HFF-Myc (cell line): ENCODE data around the gene GINS2.

Experiments used
- DNase-seq: peaks from one replicate; pipeline ENCODE4 v3.0.0-alpha.2; 2011; ENCODE audit warnings: low read depth; ENCODE audit errors: extremely low read depth
- H3K4me3 ChIP-seq: replicated peaks from 2 replicates; pipeline ENCODE4 v1.5.1; 2011; ENCODE audit warnings: low read depth, mild to moderate bottlenecking, control low read depth, low read length
- TF ChIP-seq, protein P1 (sequence below): IDR thresholded peaks from 2 replicates; pipeline ENCODE4 v1.5.1; 2012; ENCODE audit warnings: mild to moderate bottlenecking, low read depth, low read length, control low read depth; ENCODE audit errors: missing control alignments

GINS2 gene

DNA sequence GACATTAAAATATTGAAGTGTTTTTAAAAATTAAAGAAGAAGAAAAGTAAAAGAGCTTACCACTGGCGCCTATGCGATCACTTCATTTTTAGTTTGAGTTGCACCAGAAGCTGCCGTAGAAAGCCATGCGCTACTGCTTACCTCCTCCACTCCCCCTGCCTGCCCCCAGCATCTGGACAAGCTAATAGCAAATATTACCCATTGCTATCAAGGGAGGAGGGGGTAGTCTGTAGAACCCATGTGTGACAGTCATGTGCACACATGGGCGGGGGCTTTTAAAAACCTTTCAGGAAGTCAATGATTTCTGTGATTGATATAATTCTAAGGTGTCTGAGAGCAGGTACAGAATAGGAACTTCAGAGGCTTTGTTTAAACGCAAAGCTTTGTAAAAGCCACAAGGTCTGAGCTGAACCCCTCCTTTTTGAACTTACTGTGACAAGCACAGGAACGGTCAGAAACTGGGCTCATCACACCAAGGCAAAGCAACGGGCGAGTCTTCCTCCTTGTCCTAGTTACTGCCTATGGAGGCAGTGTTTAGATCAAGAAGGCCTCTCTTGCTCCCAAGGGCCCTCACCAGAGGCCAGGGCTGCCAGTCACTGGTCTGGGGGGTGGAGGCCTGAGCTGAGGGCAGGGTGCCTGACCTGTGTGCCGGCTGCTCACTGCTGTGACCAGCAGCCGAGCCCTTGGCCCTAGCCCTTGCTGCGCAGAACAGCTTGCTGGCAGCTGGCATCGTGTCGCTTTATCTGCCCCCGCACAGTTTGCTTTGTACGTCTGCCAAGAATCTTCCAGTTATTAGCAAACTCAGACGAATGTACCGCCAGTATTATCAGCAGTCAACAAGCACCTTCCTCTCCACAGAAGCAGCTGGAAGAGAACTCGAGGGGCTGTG is 15.0 kb downstream of the GINS2 start:
- TF ChIP-seq, protein P1, sequence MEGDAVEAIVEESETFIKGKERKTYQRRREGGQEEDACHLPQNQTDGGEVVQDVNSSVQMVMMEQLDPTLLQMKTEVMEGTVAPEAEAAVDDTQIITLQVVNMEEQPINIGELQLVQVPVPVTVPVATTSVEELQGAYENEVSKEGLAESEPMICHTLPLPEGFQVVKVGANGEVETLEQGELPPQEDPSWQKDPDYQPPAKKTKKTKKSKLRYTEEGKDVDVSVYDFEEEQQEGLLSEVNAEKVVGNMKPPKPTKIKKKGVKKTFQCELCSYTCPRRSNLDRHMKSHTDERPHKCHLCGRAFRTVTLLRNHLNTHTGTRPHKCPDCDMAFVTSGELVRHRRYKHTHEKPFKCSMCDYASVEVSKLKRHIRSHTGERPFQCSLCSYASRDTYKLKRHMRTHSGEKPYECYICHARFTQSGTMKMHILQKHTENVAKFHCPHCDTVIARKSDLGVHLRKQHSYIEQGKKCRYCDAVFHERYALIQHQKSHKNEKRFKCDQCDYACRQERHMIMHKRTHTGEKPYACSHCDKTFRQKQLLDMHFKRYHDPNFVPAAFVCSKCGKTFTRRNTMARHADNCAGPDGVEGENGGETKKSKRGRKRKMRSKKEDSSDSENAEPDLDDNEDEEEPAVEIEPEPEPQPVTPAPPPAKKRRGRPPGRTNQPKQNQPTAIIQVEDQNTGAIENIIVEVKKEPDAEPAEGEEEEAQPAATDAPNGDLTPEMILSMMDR = no peak
- no peak overlapping the region for H3K4me3 ChIP-seq
- no peak for DNase-seq

DNA sequence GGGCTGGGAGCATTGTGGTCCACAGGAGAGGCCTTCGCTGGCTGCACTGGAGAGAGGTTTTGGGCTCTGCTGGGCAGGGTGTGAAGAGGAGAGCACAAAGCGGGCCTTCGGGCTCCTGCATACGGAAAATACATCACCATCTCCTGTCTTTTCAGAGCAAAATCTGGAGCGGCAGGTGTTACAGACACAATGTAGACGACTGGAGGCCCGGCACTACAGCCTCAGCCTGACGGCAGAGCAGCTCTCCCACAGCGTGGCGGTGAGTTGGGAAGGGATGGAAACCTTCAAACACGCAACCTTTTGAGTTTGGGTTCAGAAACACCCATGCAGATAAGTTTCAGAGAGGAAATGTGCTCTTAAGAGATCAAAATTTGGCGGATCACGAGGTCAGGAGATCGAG is 17.9 kb downstream of the GINS2 start:
- TF ChIP-seq, protein P1 = no peak
- H3K4me3 ChIP-seq = no peak overlapping the region
- no peak for DNase-seq

DNA sequence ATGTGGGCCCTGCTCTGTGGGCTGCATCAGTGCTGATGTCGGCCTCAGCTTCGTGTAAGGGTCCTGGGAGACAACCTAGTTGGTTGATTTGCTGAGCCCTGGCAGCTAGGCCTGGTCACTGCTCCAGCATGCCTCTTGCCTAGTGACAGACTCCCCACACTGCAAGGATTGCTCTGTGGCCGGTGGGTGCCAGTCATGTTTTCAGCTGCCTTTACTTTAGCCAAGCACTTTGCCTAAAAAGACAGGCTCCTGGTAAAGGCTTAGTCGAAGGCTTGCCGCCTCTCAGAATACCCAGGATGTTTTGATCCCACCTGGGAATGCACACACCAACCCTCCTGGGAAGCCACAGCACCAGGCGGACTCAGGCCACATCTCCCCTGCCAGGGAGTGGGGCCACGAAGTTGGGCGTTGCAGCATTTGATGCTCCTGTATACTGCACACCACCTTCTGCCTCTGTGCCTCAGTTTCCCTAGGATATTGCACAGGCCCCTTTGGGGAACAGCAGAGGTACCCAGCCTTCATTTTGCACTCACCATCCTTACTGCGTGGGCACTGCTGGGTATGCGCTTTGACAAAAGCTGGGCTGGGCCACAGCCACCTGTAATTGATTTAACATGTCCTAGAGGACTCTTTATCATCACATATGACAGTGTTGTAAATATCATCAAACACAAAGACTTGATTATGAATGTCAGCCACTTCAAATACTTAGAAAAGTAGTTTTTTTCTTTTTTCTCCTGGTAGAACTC is 19.9 kb downstream of the GINS2 start:
- TF ChIP-seq, protein P1 = no peak
- DNase-seq = no peak
- no peak overlapping the region for H3K4me3 ChIP-seq

DNA sequence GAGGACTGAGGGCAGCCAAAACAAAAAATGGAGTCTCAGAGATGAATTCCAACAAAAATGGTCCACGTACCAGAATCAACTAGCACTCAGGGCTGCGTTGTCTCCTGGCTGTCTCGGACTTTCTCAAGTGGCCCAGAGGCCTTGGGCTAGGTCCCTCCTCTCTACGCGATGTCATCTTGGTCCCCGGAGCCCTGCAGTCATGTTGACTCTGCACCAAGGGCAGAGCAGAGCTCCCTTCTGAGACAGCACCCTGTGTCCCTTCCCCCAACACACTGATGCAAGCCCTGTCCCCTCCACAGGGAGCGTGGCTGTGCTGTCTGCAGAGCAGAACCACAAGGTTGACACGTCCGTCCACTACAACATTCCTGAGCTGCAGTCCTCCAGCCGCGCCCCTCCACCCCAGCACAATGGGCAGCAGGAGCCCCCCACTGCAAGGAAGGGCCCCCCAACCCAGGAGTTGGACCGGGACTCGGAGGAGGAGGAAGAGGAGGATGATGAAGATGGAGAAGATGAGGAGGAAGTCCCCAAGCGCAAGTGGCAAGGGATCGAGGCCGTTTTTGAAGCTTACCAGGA is 20.8 kb downstream of the GINS2 start:
- TF ChIP-seq, protein P1 = no peak
- DNase-seq = no peak
- no peak overlapping the region for H3K4me3 ChIP-seq

DNA sequence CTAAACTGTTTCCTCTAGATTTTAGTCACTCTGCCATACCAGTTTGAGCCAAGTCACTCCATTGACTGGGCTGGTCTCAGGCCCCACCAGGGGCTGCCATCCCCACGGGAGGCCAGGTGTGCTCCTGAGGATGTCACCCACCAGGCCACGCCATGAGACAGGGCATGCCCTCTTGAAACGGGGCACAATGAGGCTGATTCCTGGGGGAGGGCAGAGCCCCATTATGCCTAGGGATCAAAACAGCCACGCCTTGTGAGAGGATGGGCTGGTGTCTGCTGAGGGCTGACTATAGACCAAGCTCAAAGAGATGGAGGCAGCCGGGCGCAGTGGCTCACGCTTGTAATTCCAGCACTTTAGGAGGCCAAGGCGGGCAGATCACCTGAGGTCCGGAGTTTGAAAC is 21.5 kb downstream of the GINS2 start:
- no peak for DNase-seq
- TF ChIP-seq, protein P1 = no peak
- H3K4me3 ChIP-seq = no peak overlapping the region

DNA sequence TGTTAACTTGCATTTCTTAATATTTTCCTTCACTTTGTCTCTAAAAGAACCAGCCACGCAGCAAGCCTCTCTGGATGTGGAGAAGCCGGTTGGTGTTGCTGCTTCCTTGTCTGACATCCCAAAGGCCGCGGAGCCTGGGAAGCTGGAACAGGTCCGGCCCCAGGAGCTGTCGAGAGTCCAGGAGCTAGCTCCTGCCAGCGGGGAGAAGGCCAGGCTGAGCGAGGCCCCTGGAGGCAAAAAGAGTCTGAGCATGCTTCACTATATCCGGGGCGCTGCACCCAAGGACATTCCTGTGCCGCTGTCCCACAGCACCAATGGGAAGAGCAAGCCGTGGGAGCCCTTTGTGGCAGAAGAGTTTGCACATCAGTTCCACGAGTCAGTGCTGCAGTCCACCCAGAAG is 22.8 kb downstream of the GINS2 start:
- TF ChIP-seq, protein P1 = no peak
- no peak for DNase-seq

More for the DNA sequence above, 22.8 kb downstream of the GINS2 start:
- no peak overlapping the region for H3K4me3 ChIP-seq
